Measurements from ENCODE around the gene HDGF. TPM values are rescaled to one million over a fixed set of nuclear protein-coding genes. Genes with fewer than 3 reads are reported as not detected.
A peak's percentile ranks its signal among the peaks of the same experiment; 100 is the strongest.

HDGF gene
- total and polyA plus RNA-seq, 2 of the 8 experiments (the other 6 are each of a cell fraction or from before 2014, with no cell fraction given), result 145 to 391 TPM

- TF ChIP-seq MAX (IDR thresholded peaks at IDR 0.05), result peak; percentile 97
- peak; percentile 91 for TF ChIP-seq SRF (IDR thresholded peaks at IDR 0.05; ENCODE audit: low read depth, low read length)
- TF ChIP-seq BRCA1 (IDR thresholded peaks at IDR 0.05; ENCODE audit: low read depth, low read length), result no peak
- TF ChIP-seq CHD7 (IDR thresholded peaks at IDR 0.05; ENCODE audit: insufficient replicate concordance, low read length), result no peak
- TF ChIP-seq SP1 (IDR thresholded peaks at IDR 0.05; ENCODE audit: low read depth, low read length), result peak; percentile 74
- TF ChIP-seq TAF1 (IDR thresholded peaks at IDR 0.05; ENCODE audit: low read depth, low read length), result peak; percentile 66
- TF ChIP-seq SAP30 (IDR thresholded peaks at IDR 0.05; ENCODE audit: insufficient read depth, insufficient replicate concordance, low read length), result peak; percentile 63
These were observed 444 bp upstream of the HDGF start (continued) for GRCh38 chr1:156751757-156752481.

All from H1 (cell line).